Measurements from ENCODE around the gene GBX1.

GRCh38 chr7:151142686-151143040, 24.8 kb downstream of the GBX1 start:
- TF ChIP-seq CTCF (conservative IDR thresholded peaks at IDR 0.05; ENCODE audit: low read length) (no peak), EZH2phosphoT487 (IDR thresholded peaks at IDR 0.05; ENCODE audit: borderline replicate concordance) (no peak)

Measured in Loucy (cell line).